ENCODE data around the gene ATP6V0C. TPM values are rescaled to one million over a fixed set of nuclear protein-coding genes. Genes with fewer than 3 reads are reported as not detected.

Gene ATP6V0C
- polyA plus RNA-seq, 1 donor (not counting 4 experiments of a cell fraction or from before 2014, with no cell fraction given) = 11.4 TPM

GRCh38 chr16:2482249-2482648 is 31.5 kb upstream of the ATP6V0C start:
- peaks cover 0 to 1% of the 10 kb centered on the region in 2 experiments for H3K36me3 ChIP-seq (ENCODE audit: control insufficient read depth in 2 of 2, extremely low read depth in 1 of 2, insufficient read depth in 2 of 2, low read length in 2 of 2)
- peaks cover 2% of the 10 kb centered on the region for H4K20me1 ChIP-seq (ENCODE audit: control insufficient read depth, extremely low read depth, insufficient read depth, low read length)
- dilution Hi-C loops (cut with MboI; ENCODE audit: extremely low pct_ligation_motif_present, low sequenced_read_pairs) = no loop called here
- H3K9me3 ChIP-seq (ENCODE audit: control insufficient read depth, low read depth, low read length) = no peaks in the 10 kb centered on the region
- DNase-seq (ENCODE audit: low read depth, low spot score) (no peak), FAIRE-seq (no peak)
- no peak overlapping the region for H3K9ac ChIP-seq (ENCODE audit: control insufficient read depth, extremely low read depth, insufficient read depth, low read length)
- peaks cover 3% of the 10 kb centered on the region for H3K4me1 ChIP-seq (ENCODE audit: control insufficient read depth, extremely low read depth, insufficient read depth, low read length)
- no peak overlapping the region for H3K27ac ChIP-seq (ENCODE audit: control insufficient read depth, insufficient read depth, low read length)
- H3K9me1 ChIP-seq (ENCODE audit: control insufficient read depth, extremely low read depth, insufficient read depth, low read length) = no peaks in the 10 kb centered on the region
- no peak overlapping the region for H3K4me2 ChIP-seq (ENCODE audit: control insufficient read depth, extremely low read depth, insufficient read depth, low read depth, low read length)
- H3K79me2 ChIP-seq (ENCODE audit: control insufficient read depth, insufficient read depth, low read length) = peaks cover 1% of the 10 kb centered on the region
- H3K27me3 ChIP-seq (ENCODE audit: control insufficient read depth, extremely low read depth, insufficient read depth, low read length) = no peaks in the 10 kb centered on the region
- no peak overlapping the region for H2AFZ ChIP-seq (ENCODE audit: control insufficient read depth, low read length)
- no peak overlapping the region for H3K4me3 ChIP-seq (ENCODE audit: control insufficient read depth in 2 of 3, extremely low read depth in 1 of 3, insufficient read depth in 2 of 3, low read depth in 1 of 3, low read length in 3 of 3)
- TF ChIP-seq EZH2 (IDR thresholded peaks at IDR 0.05; ENCODE audit: low read length) = no peak
- TF ChIP-seq, protein P1, sequence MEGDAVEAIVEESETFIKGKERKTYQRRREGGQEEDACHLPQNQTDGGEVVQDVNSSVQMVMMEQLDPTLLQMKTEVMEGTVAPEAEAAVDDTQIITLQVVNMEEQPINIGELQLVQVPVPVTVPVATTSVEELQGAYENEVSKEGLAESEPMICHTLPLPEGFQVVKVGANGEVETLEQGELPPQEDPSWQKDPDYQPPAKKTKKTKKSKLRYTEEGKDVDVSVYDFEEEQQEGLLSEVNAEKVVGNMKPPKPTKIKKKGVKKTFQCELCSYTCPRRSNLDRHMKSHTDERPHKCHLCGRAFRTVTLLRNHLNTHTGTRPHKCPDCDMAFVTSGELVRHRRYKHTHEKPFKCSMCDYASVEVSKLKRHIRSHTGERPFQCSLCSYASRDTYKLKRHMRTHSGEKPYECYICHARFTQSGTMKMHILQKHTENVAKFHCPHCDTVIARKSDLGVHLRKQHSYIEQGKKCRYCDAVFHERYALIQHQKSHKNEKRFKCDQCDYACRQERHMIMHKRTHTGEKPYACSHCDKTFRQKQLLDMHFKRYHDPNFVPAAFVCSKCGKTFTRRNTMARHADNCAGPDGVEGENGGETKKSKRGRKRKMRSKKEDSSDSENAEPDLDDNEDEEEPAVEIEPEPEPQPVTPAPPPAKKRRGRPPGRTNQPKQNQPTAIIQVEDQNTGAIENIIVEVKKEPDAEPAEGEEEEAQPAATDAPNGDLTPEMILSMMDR (optimal IDR thresholded peaks at IDR 0.05 in 1 of 3, IDR thresholded peaks at IDR 0.05 in 1 of 3, conservative IDR thresholded peaks at IDR 0.05 in 1 of 3; ENCODE audit: extremely low read depth in 1 of 3, insufficient read depth in 2 of 3, low read length in 3 of 3) = no peak

- DNase-seq (ENCODE audit: low read depth, low spot score) (no peak), FAIRE-seq (no peak)
- dilution Hi-C loops (cut with MboI; ENCODE audit: extremely low pct_ligation_motif_present, low sequenced_read_pairs) = no loop called here
- Histone ChIP-seq H3K4me2 (ENCODE audit: control insufficient read depth, extremely low read depth, insufficient read depth, low read depth, low read length) (no peak overlapping the region), H4K20me1 (ENCODE audit: control insufficient read depth, extremely low read depth, insufficient read depth, low read length) (no peaks in the 10 kb centered on the region), H3K79me2 (ENCODE audit: control insufficient read depth, insufficient read depth, low read length) (peaks cover 1% of the 10 kb centered on the region), H3K36me3 (ENCODE audit: control insufficient read depth in 2 of 2, extremely low read depth in 1 of 2, insufficient read depth in 2 of 2, low read length in 2 of 2) (peaks cover 0 to 1% of the 10 kb centered on the region in 2 experiments), H3K27me3 (ENCODE audit: control insufficient read depth, extremely low read depth, insufficient read depth, low read length) (no peaks in the 10 kb centered on the region), H3K27ac (ENCODE audit: control insufficient read depth, insufficient read depth, low read length) (no peak overlapping the region), H3K9ac (ENCODE audit: control insufficient read depth, extremely low read depth, insufficient read depth, low read length) (no peak overlapping the region), H3K4me3 (ENCODE audit: control insufficient read depth in 2 of 3, extremely low read depth in 1 of 3, insufficient read depth in 2 of 3, low read depth in 1 of 3, low read length in 3 of 3) (no peak overlapping the region), H3K9me1 (ENCODE audit: control insufficient read depth, extremely low read depth, insufficient read depth, low read length) (no peaks in the 10 kb centered on the region), H2AFZ (ENCODE audit: control insufficient read depth, low read length) (no peak overlapping the region), H3K9me3 (ENCODE audit: control insufficient read depth, low read depth, low read length) (no peaks in the 10 kb centered on the region), H3K4me1 (ENCODE audit: control insufficient read depth, extremely low read depth, insufficient read depth, low read length) (peaks cover 3% of the 10 kb centered on the region)
- TF ChIP-seq EZH2 (IDR thresholded peaks at IDR 0.05; ENCODE audit: low read length) = no peak
- TF ChIP-seq, protein P1 (optimal IDR thresholded peaks at IDR 0.05 in 1 of 3, IDR thresholded peaks at IDR 0.05 in 1 of 3, conservative IDR thresholded peaks at IDR 0.05 in 1 of 3; ENCODE audit: extremely low read depth in 1 of 3, insufficient read depth in 2 of 3, low read length in 3 of 3) = no peak
These were observed 30.8 kb upstream of the ATP6V0C start for GRCh38 chr16:2482708-2483534.

Data from keratinocyte (primary cell).